ENCODE measurements around the gene SPP1. TPM values are rescaled to one million over a fixed set of nuclear protein-coding genes. Genes with fewer than 3 reads are reported as not detected.
"Not testable (repeated sequence)": the region's sequence is repeated elsewhere in the genome, so short reads cannot be mapped to it uniquely, and the experiment has no call there.

Gene SPP1
- total RNA-seq, 1 donor from 2014 or later: not detected

DNA sequence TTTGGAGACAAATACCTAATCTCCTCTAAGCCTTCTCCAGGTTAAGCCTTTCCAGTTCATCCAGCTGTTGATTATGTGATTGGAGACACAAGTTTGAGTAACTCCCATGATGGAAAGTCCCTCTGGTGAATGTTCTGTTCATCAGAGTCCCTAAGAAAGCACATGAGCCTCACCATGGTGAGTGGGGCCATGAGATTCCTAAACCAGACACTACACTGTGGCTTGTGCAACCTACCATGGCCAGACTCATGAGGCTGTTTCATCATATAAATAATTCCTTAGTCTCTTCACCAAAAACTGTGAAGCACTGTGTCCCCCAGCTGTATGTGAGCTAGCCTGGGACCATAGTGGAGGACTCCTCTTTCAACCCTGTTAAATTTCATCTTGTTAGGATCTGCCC, 46.3 kb downstream of the SPP1 start:
- H3K27me3 ChIP-seq (ENCODE audit: control insufficient read depth, insufficient read depth, low read length): no peaks in the 10 kb centered on the region
- H3K4me3 ChIP-seq (ENCODE audit: low read depth, low read length): no peak overlapping the region
- H3K36me3 ChIP-seq (ENCODE audit: control insufficient read depth, insufficient read depth, low read length): peaks cover 4% of the 10 kb centered on the region
- TF ChIP-seq, protein P1, sequence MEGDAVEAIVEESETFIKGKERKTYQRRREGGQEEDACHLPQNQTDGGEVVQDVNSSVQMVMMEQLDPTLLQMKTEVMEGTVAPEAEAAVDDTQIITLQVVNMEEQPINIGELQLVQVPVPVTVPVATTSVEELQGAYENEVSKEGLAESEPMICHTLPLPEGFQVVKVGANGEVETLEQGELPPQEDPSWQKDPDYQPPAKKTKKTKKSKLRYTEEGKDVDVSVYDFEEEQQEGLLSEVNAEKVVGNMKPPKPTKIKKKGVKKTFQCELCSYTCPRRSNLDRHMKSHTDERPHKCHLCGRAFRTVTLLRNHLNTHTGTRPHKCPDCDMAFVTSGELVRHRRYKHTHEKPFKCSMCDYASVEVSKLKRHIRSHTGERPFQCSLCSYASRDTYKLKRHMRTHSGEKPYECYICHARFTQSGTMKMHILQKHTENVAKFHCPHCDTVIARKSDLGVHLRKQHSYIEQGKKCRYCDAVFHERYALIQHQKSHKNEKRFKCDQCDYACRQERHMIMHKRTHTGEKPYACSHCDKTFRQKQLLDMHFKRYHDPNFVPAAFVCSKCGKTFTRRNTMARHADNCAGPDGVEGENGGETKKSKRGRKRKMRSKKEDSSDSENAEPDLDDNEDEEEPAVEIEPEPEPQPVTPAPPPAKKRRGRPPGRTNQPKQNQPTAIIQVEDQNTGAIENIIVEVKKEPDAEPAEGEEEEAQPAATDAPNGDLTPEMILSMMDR (IDR thresholded peaks at IDR 0.05; ENCODE audit: insufficient read depth, low read length, severe bottlenecking): no peak
- FAIRE-seq (no peak), DNase-seq (ENCODE audit: low read depth) (no peak)

DNA sequence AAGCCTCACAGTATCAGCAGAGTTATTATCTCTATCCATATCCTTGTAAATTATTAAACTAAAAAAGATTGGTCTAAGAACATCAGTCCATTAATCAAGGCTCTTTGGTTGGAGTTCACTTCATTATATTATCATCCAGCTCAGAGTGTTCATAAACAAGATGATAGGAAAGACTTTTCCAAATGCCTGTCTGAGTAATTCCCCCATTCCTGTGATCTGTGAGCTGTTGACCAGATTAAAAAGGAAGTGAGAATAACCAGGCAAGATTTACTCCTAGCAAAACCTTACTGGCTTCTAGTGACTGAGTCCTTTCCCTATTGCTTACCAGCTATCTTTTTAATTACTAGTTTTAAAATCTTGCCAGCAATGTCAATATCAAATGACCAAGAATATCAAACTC, 46.8 kb downstream of the SPP1 start:
- Histone ChIP-seq H3K4me3 (ENCODE audit: low read depth, low read length) (no peak overlapping the region), H3K27me3 (ENCODE audit: control insufficient read depth, insufficient read depth, low read length) (no peaks in the 10 kb centered on the region), H3K36me3 (ENCODE audit: control insufficient read depth, insufficient read depth, low read length) (peaks cover 4% of the 10 kb centered on the region)
- DNase-seq (ENCODE audit: low read depth) (no peak), FAIRE-seq (no peak)
- TF ChIP-seq, protein P1 (IDR thresholded peaks at IDR 0.05; ENCODE audit: insufficient read depth, low read length, severe bottlenecking): no peak

GRCh38 chr4:88025868-88026661, 50.6 kb downstream of the SPP1 start:
- not testable (repeated sequence) for H3K36me3 ChIP-seq (ENCODE audit: control insufficient read depth, insufficient read depth, low read length); H3K27me3 ChIP-seq (ENCODE audit: control insufficient read depth, insufficient read depth, low read length); DNase-seq (ENCODE audit: low read depth); FAIRE-seq; H3K4me3 ChIP-seq (ENCODE audit: low read depth, low read length)

- DNase-seq (ENCODE audit: low read depth) (peak; percentile 90), FAIRE-seq (no peak)
- Histone ChIP-seq H3K27me3 (ENCODE audit: control insufficient read depth, insufficient read depth, low read length) (no peaks in the 10 kb centered on the region), H3K4me3 (ENCODE audit: low read depth, low read length) (no peak overlapping the region), H3K36me3 (ENCODE audit: control insufficient read depth, insufficient read depth, low read length) (peaks cover 1% of the 10 kb centered on the region)
- TF ChIP-seq, protein P1 (IDR thresholded peaks at IDR 0.05; ENCODE audit: insufficient read depth, low read length, severe bottlenecking): no peak
These were observed 52.4 kb downstream of the SPP1 start for GRCh38 chr4:88027611-88028608.

- DNase-seq (ENCODE audit: low read depth) (no peak), FAIRE-seq (no peak)
- peaks cover 1% of the 10 kb centered on the region for H3K36me3 ChIP-seq (ENCODE audit: control insufficient read depth, insufficient read depth, low read length)
- no peaks in the 10 kb centered on the region for H3K27me3 ChIP-seq (ENCODE audit: control insufficient read depth, insufficient read depth, low read length)
- TF ChIP-seq, protein P1 (IDR thresholded peaks at IDR 0.05; ENCODE audit: insufficient read depth, low read length, severe bottlenecking): no peak
- H3K4me3 ChIP-seq (ENCODE audit: low read depth, low read length): no peak overlapping the region
These were observed 53.4 kb downstream of the SPP1 start for GRCh38 chr4:88028946-88029345.

DNA sequence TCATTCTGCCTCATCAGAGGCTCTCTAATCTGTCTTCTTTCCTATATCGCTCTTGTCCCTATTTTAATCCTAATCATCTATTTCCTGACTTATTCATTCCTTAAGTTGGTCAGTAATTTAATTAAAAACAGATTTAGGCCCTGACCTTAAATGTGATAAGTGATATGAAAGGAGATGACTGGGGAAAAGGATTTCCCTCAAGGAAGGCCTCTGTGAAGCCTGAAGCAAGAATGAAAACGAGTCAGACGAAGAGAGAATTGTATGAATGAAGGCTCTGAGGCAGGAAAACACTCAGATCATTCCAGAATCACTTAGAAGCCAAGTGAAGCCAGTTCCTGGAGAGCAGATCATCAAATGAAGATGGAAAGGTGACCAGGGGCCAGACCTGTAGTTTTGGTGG, 54.0 kb downstream of the SPP1 start:
- TF ChIP-seq, protein P1 (IDR thresholded peaks at IDR 0.05; ENCODE audit: insufficient read depth, low read length, severe bottlenecking): no peak
- DNase-seq (ENCODE audit: low read depth) (no peak), FAIRE-seq (no peak)
- Histone ChIP-seq H3K36me3 (ENCODE audit: control insufficient read depth, insufficient read depth, low read length) (peaks cover 1% of the 10 kb centered on the region), H3K27me3 (ENCODE audit: control insufficient read depth, insufficient read depth, low read length) (no peaks in the 10 kb centered on the region), H3K4me3 (ENCODE audit: low read depth, low read length) (no peak overlapping the region)

Data from bronchial epithelial cell (primary cell).